Measurements from ENCODE around the gene DGKE. TPM values are rescaled to one million over a fixed set of nuclear protein-coding genes. Genes with fewer than 3 reads are reported as not detected.

The DGKE gene
- total and polyA plus RNA-seq, 2 of the 13 experiments (the other 11 are each of a cell fraction or from before 2014, with no cell fraction given): 3.2 to 5.3 TPM

- TF ChIP-seq ZBTB14 (CRISPR knock-in tag; IDR thresholded peaks at IDR 0.05) (no peak), HINFP (CRISPR knock-in tag; IDR thresholded peaks at IDR 0.05; ENCODE audit: low read depth) (no peak), EEA1 (CRISPR knock-in tag; IDR thresholded peaks at IDR 0.05; ENCODE audit: borderline replicate concordance) (0 out of 2 replicates have a peak, but pooled peaks have one; percentile 66), ZNF501 (CRISPR knock-in tag; IDR thresholded peaks at IDR 0.05) (0 out of 2 replicates have a peak, but pooled peaks have one; percentile 44), TFE3 (CRISPR knock-in tag; IDR thresholded peaks at IDR 0.05) (no peak), NRL (CRISPR knock-in tag; IDR thresholded peaks at IDR 0.05; ENCODE audit: borderline replicate concordance) (no peak), EHMT2 (IDR thresholded peaks at IDR 0.05; ENCODE audit: borderline replicate concordance, low read depth, low read length) (no peak; the same call in 1 of the 2 replicates), ZNF331 (CRISPR knock-in tag; IDR thresholded peaks at IDR 0.05) (peak; percentile 72), MATR3 (CRISPR knock-in tag; IDR thresholded peaks at IDR 0.05) (no peak), CBX5 (CRISPR knock-in tag; IDR thresholded peaks at IDR 0.05; ENCODE audit: borderline replicate concordance) (peak; percentile 44; the same call in 1 of the 2 replicates), IRF9 (CRISPR knock-in tag; IDR thresholded peaks at IDR 0.05; ENCODE audit: borderline replicate concordance) (0 out of 2 replicates have a peak, but pooled peaks have one; percentile 53), ZNF772 (CRISPR knock-in tag; IDR thresholded peaks at IDR 0.05) (no peak), MIXL1 (CRISPR knock-in tag; IDR thresholded peaks at IDR 0.05) (peak; percentile 28; the same call in 1 of the 2 replicates), SSRP1 (CRISPR knock-in tag; IDR thresholded peaks at IDR 0.05) (0 out of 2 replicates have a peak, but pooled peaks have one; percentile 39), IRX3 (CRISPR knock-in tag; IDR thresholded peaks at IDR 0.05; ENCODE audit: borderline replicate concordance, low read depth) (no peak), CSRNP1 (CRISPR knock-in tag; IDR thresholded peaks at IDR 0.05) (no peak), PITX1 (CRISPR knock-in tag; IDR thresholded peaks at IDR 0.05) (0 out of 2 replicates have a peak, but pooled peaks have one; percentile 38), ZNF775 (CRISPR knock-in tag; IDR thresholded peaks at IDR 0.05; ENCODE audit: borderline replicate concordance) (no peak), PAXIP1 (CRISPR knock-in tag; conservative IDR thresholded peaks at IDR 0.05) (peak; percentile 85)
Observed at GRCh38 chr17:56886288-56886731, 52.4 kb downstream of the DGKE start (continued).

All from HepG2 (cell line).